Vagina (tissue), 2 donors: ENCODE measurements around the gene MRPS22. TPM values are rescaled to one million over a fixed set of nuclear protein-coding genes. Genes with fewer than 3 reads are reported as not detected.

Experiments
- DNase-seq, 2 donors: peaks; one replicate each; pipeline ENCODE4 v3.0.0-alpha.2; 2017; ENCODE audit errors: extremely low spot score in 2 of 2
- H3K27ac ChIP-seq: fragments of 200-600 bp; sonication (generic); one replicate; pipeline ENCODE4 v1.5.1; 2019
- H3K27me3 ChIP-seq: fragments of 200-600 bp; sonication (generic); one replicate; pipeline ENCODE4 v1.5.1; 2019
- H3K36me3 ChIP-seq, 2 donors: fragments of 200-600 bp; sonication (generic); one replicate each; pipeline ENCODE4 v1.5.1; 2017 to 2019
- H3K4me1 ChIP-seq: fragments of 200-600 bp; sonication (generic); one replicate; pipeline ENCODE4 v1.5.1; 2019
- H3K4me3 ChIP-seq, 2 donors: fragments of 200-600 bp; sonication (generic); 1 replicate in 1 of 2; 2 replicates in 1 of 2; pipeline ENCODE4 v1.5.1; 2016 to 2019
- H3K9me3 ChIP-seq: fragments of 200-600 bp; sonication (generic); one replicate; pipeline ENCODE4 v1.5.1; 2019
- CTCF ChIP-seq, 3 experiments: fragments of 450-650 bp in 2 of 3; fragments of 200-600 bp in 1 of 3; sonication (generic) in 1 of 3; IDR thresholded peaks; one replicate each; pipeline ENCODE4 v1.5.1; 2017 to 2019; ENCODE audit warnings: antibody characterized with exemption in 3 of 3, mild to moderate bottlenecking in 2 of 3, moderate library complexity in 2 of 3
- POLR2A ChIP-seq, 2 donors: fragments of 450-650 bp; IDR thresholded peaks; one replicate each; pipeline ENCODE4 v1.6.1; 2017; ENCODE audit warnings: antibody characterized with exemption in 2 of 2, mild to moderate bottlenecking in 2 of 2, moderate library complexity in 2 of 2
- POLR2AphosphoS5 ChIP-seq, 2 donors: sonication (generic); formaldehyde crosslinking; IDR thresholded peaks; one replicate each; pipeline ENCODE4 v1.9.0; 2017; ENCODE audit warnings: antibody characterized with exemption in 2 of 2, mild to moderate bottlenecking in 2 of 2, low read depth in 1 of 2; ENCODE audit not compliant: insufficient read depth in 1 of 2
- intact Hi-C: fragments of 100-400 bp; cut with DNase I; formaldehyde crosslinking; loops from one replicate; pipeline ENCODE4 v1.15.1; 2023
- total RNA-seq: library from RNA; depleted of rRNA; stranded (reverse); fragments of >200 nt; gene quantifications from one replicate; pipeline ENCODE4 v1.2.3, GENCODE V29; 2016

MRPS22 gene
- total RNA-seq, 1 donor from 2014 or later = 45.7 TPM

GRCh38 chr3:139319428-139320402 lies 24.1 kb upstream of the MRPS22 start:
- intact Hi-C loops = loop anchor here (10.0 kb wide), 1 partner anchor 215 kb away; no protein-coding TSS in a partner anchor
- H3K9me3 ChIP-seq = no peaks in the 10 kb centered on the region
- H3K27me3 ChIP-seq = no peaks in the 10 kb centered on the region
- H3K4me1 ChIP-seq = no peaks in the 10 kb centered on the region
- TF ChIP-seq CTCF (IDR thresholded peaks at IDR 0.05) (no peak), POLR2A (IDR thresholded peaks at IDR 0.05) (no peak), POLR2AphosphoS5 (IDR thresholded peaks at IDR 0.05; ENCODE audit: insufficient read depth in 1 of 2, low read depth in 1 of 2) (no peak)
- no peak overlapping the region for H3K27ac ChIP-seq
- no peak overlapping the region for H3K4me3 ChIP-seq
- DNase-seq = no peak
- no peaks in the 10 kb centered on the region for H3K36me3 ChIP-seq

- no peak overlapping the region for H3K27ac ChIP-seq
- intact Hi-C loops = loop anchor here (10.0 kb wide), 1 partner anchor 216 kb away; no protein-coding TSS in a partner anchor
- no peaks in the 10 kb centered on the region for H3K9me3 ChIP-seq
- TF ChIP-seq CTCF (IDR thresholded peaks at IDR 0.05) (no peak), POLR2A (IDR thresholded peaks at IDR 0.05) (no peak), POLR2AphosphoS5 (IDR thresholded peaks at IDR 0.05; ENCODE audit: insufficient read depth in 1 of 2, low read depth in 1 of 2) (no peak)
- no peaks in the 10 kb centered on the region for H3K36me3 ChIP-seq
- no peak for DNase-seq
- H3K4me3 ChIP-seq = no peak overlapping the region
- H3K27me3 ChIP-seq = no peaks in the 10 kb centered on the region
- H3K4me1 ChIP-seq = no peaks in the 10 kb centered on the region
Measured at GRCh38 chr3:139320551-139321309, 23.1 kb upstream of the MRPS22 start.

GRCh38 chr3:139322346-139322745 lies 21.5 kb upstream of the MRPS22 start:
- Histone ChIP-seq H3K4me3 (no peak overlapping the region), H3K9me3 (no peaks in the 10 kb centered on the region), H3K4me1 (no peaks in the 10 kb centered on the region), H3K36me3 (no peaks in the 10 kb centered on the region), H3K27ac (no peak overlapping the region), H3K27me3 (no peaks in the 10 kb centered on the region)
- no peak for DNase-seq
- intact Hi-C loops = loop anchor here (10.0 kb wide), 1 partner anchor 218 kb away; no protein-coding TSS in a partner anchor
- TF ChIP-seq POLR2AphosphoS5 (IDR thresholded peaks at IDR 0.05; ENCODE audit: insufficient read depth in 1 of 2, low read depth in 1 of 2) (no peak), POLR2A (IDR thresholded peaks at IDR 0.05) (no peak), CTCF (IDR thresholded peaks at IDR 0.05) (no peak)

GRCh38 chr3:139323146-139323545 lies 20.7 kb upstream of the MRPS22 start:
- no peak for DNase-seq
- Histone ChIP-seq H3K36me3 (no peaks in the 10 kb centered on the region), H3K27me3 (no peaks in the 10 kb centered on the region), H3K9me3 (no peaks in the 10 kb centered on the region), H3K4me1 (no peaks in the 10 kb centered on the region), H3K27ac (no peak overlapping the region), H3K4me3 (no peak overlapping the region)
- TF ChIP-seq CTCF (IDR thresholded peaks at IDR 0.05) = no peak
- TF ChIP-seq POLR2AphosphoS5 (IDR thresholded peaks at IDR 0.05; ENCODE audit: insufficient read depth in 1 of 2, low read depth in 1 of 2) = no peak
- TF ChIP-seq POLR2A (IDR thresholded peaks at IDR 0.05) = no peak
- intact Hi-C loops = loop anchor here (10.0 kb wide), 1 partner anchor 218 kb away; no protein-coding TSS in a partner anchor
